ENCODE results near the gene FXYD5. TPM values are rescaled to one million over a fixed set of nuclear protein-coding genes. Genes with fewer than 3 reads are reported as not detected.
A peak's percentile ranks its signal among the peaks of the same experiment; 100 is the strongest.

The FXYD5 gene
- total and polyA plus RNA-seq, 10 of the 15 experiments (the other 5 are each of a cell fraction or from before 2014, with no cell fraction given), result 30.0 to 159 (median 93.9) TPM

DNA sequence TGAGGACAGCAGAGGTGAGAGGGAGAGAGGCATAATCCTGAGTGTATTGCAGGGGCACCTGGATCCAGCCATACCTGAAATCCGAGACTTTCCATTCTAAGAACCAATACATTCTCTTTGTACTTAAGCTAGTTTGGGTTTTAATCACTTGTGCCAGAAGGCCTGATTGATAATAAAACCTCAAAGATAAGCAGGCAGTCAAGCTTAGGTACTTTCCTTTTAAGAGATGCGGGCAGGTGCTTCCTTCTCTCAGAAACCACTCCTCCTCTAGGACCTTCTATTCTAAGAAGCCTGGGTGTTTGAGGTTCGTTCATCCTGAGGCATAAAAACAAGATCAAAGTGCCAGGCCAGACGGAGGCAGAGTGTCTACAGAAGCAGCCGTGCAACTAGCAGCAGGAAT lies 51.8 kb downstream of the FXYD5 start (continued):
- TF ChIP-seq ATF3 (IDR thresholded peaks at IDR 0.05; ENCODE audit: borderline replicate concordance, extremely low read depth, low read depth, low read length), result no peak
- TF ChIP-seq ASH2L (IDR thresholded peaks at IDR 0.05; ENCODE audit: borderline replicate concordance, low read depth), result no peak
- TF ChIP-seq, protein P1, sequence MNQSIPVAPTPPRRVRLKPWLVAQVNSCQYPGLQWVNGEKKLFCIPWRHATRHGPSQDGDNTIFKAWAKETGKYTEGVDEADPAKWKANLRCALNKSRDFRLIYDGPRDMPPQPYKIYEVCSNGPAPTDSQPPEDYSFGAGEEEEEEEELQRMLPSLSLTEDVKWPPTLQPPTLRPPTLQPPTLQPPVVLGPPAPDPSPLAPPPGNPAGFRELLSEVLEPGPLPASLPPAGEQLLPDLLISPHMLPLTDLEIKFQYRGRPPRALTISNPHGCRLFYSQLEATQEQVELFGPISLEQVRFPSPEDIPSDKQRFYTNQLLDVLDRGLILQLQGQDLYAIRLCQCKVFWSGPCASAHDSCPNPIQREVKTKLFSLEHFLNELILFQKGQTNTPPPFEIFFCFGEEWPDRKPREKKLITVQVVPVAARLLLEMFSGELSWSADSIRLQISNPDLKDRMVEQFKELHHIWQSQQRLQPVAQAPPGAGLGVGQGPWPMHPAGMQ (IDR thresholded peaks at IDR 0.05; ENCODE audit: borderline replicate concordance), result no peak
- no peak for TF ChIP-seq PML (IDR thresholded peaks at IDR 0.05; ENCODE audit: low read length)
- peak; percentile 41; the same call in 1 of the 2 replicates for TF ChIP-seq DPF2 (IDR thresholded peaks at IDR 0.05)
- TF ChIP-seq, protein P2, sequence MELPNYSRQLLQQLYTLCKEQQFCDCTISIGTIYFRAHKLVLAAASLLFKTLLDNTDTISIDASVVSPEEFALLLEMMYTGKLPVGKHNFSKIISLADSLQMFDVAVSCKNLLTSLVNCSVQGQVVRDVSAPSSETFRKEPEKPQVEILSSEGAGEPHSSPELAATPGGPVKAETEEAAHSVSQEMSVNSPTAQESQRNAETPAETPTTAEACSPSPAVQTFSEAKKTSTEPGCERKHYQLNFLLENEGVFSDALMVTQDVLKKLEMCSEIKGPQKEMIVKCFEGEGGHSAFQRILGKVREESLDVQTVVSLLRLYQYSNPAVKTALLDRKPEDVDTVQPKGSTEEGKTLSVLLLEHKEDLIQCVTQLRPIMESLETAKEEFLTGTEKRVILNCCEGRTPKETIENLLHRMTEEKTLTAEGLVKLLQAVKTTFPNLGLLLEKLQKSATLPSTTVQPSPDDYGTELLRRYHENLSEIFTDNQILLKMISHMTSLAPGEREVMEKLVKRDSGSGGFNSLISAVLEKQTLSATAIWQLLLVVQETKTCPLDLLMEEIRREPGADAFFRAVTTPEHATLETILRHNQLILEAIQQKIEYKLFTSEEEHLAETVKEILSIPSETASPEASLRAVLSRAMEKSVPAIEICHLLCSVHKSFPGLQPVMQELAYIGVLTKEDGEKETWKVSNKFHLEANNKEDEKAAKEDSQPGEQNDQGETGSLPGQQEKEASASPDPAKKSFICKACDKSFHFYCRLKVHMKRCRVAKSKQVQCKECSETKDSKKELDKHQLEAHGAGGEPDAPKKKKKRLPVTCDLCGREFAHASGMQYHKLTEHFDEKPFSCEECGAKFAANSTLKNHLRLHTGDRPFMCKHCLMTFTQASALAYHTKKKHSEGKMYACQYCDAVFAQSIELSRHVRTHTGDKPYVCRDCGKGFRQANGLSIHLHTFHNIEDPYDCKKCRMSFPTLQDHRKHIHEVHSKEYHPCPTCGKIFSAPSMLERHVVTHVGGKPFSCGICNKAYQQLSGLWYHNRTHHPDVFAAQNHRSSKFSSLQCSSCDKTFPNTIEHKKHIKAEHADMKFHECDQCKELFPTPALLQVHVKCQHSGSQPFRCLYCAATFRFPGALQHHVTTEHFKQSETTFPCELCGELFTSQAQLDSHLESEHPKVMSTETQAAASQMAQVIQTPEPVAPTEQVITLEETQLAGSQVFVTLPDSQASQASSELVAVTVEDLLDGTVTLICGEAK (IDR thresholded peaks at IDR 0.05; ENCODE audit: borderline replicate concordance), result no peak
- no peak for TF ChIP-seq HDAC6 (IDR thresholded peaks at IDR 0.05; ENCODE audit: unreplicated experiment)
- no peak for TF ChIP-seq CHD1 (IDR thresholded peaks at IDR 0.05; ENCODE audit: low read depth, low read length)
- no peak for TF ChIP-seq RB1 (IDR thresholded peaks at IDR 0.05; ENCODE audit: borderline replicate concordance)
- TF ChIP-seq PAX8 (IDR thresholded peaks at IDR 0.05), result no peak
- TF ChIP-seq ZBTB11 (CRISPR knock-in tag; IDR thresholded peaks at IDR 0.05), result no peak
- no peak for TF ChIP-seq E2F8 (IDR thresholded peaks at IDR 0.05; ENCODE audit: low read depth, partially characterized antibody)

Data from GM12878 (cell line).